IPS DF 6.9 (cell line): ENCODE results near the gene CLASP2.

Experiments used
- DNase-seq: peaks from one replicate; pipeline ENCODE4 v3.0.0-alpha.2; 2013; ENCODE audit warnings: low read depth, low spot score
- H3K27ac ChIP-seq: one replicate; pipeline ENCODE4 v1.5.1; 2013; ENCODE audit warnings: low read length, control low read depth
- H3K27me3 ChIP-seq: 2 replicates; pipeline ENCODE4 v1.6.1; 2013; ENCODE audit warnings: mild to moderate bottlenecking, low read length; ENCODE audit not compliant: control insufficient read depth, insufficient read depth
- H3K36me3 ChIP-seq: 2 replicates; pipeline ENCODE4 v1.6.1; 2013; ENCODE audit warnings: low read length; ENCODE audit not compliant: control insufficient read depth, insufficient read depth
- H3K4me1 ChIP-seq: 2 replicates; pipeline ENCODE4 v1.6.1; 2013; ENCODE audit warnings: low read length; ENCODE audit not compliant: control insufficient read depth, insufficient read depth
- H3K4me3 ChIP-seq: 2 replicates; pipeline ENCODE4 v1.5.1; 2013; ENCODE audit warnings: mild to moderate bottlenecking, low read length
- H3K9me3 ChIP-seq: 2 replicates; pipeline ENCODE4 v1.6.1; 2013; ENCODE audit warnings: low read length, inconsistent platforms; ENCODE audit not compliant: control insufficient read depth, insufficient read depth
- WGBS: extraction: QIAGEN DNeasy Blood & Tissue Kit; methylation state at CpG from one replicate; pipeline ENCODE4 v1.1.7; 2013; ENCODE audit warnings: mixed read lengths, missing lambda C conversion rate; ENCODE audit not compliant: insufficient read length, insufficient coverage; 5-methylcytosine and 5-hydroxymethylcytosine counted together

The CLASP2 gene

GRCh38 chr3:33525232-33525631 is 192.8 kb downstream of the CLASP2 start:
- no CpG with 5 or more reads among the region's 2 CpGs for WGBS
- Histone ChIP-seq H3K4me3 (no peak overlapping the region), H3K27ac (no peak overlapping the region), H3K36me3 (no peaks in the 10 kb centered on the region; the same call in 1 of the 2 replicates), H3K9me3 (no peaks in the 10 kb centered on the region), H3K4me1 (no peaks in the 10 kb centered on the region), H3K27me3 (no peaks in the 10 kb centered on the region)
- DNase-seq: no peak

DNA sequence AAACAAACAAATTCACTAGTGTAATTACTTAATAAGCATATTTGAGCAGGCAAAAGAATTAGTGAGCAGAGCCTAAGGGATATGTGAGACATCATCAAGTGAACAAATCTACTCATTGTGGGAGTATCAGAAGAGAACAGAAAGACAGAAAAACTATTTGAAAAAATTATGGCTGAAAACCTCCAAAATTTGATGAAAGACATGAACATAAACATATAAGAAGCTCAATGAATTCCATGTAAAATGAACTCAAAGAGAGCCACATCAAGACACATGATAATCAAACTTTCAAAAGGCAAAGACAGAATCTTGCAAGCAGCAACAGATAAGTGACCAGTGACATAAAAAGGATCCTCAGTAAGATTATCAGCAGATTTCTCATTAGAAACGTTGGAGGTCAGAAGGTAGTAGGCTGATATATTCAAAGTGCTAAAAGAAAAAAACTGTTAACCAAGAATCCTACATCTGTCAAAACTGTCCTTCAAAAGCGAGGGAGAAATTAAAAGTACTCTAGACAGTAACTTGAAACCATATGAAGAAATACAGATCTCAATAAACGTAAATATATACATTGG is 194.9 kb downstream of the CLASP2 start:
- Histone ChIP-seq H3K9me3 (no peaks in the 10 kb centered on the region), H3K36me3 (no peaks in the 10 kb centered on the region; the same call in 1 of the 2 replicates), H3K4me3 (no peak overlapping the region), H3K4me1 (no peaks in the 10 kb centered on the region), H3K27me3 (no peaks in the 10 kb centered on the region), H3K27ac (no peak overlapping the region)
- WGBS: no CpG with 5 or more reads among the region's 3 CpGs
- DNase-seq: no peak

- no peak overlapping the region for H3K27ac ChIP-seq
- DNase-seq: no peak
- H3K4me1 ChIP-seq: no peaks in the 10 kb centered on the region
- H3K36me3 ChIP-seq: no peaks in the 10 kb centered on the region; the same call in 1 of the 2 replicates
- H3K9me3 ChIP-seq: no peaks in the 10 kb centered on the region
- WGBS: no CpG with 5 or more reads among the region's 1 CpG
- no peaks in the 10 kb centered on the region for H3K27me3 ChIP-seq
- H3K4me3 ChIP-seq: no peak overlapping the region
Measured at GRCh38 chr3:33521736-33522135, 196.3 kb downstream of the CLASP2 start.

- Histone ChIP-seq H3K4me3 (no peak overlapping the region), H3K27me3 (no peaks in the 10 kb centered on the region), H3K36me3 (no peaks in the 10 kb centered on the region; the same call in 1 of the 2 replicates), H3K9me3 (no peaks in the 10 kb centered on the region), H3K27ac (no peak overlapping the region), H3K4me1 (no peaks in the 10 kb centered on the region)
- no peak for DNase-seq
- WGBS: no CpG with 5 or more reads among the region's 6 CpGs
Measured at GRCh38 chr3:33513262-33513863, 204.7 kb downstream of the CLASP2 start.

DNA sequence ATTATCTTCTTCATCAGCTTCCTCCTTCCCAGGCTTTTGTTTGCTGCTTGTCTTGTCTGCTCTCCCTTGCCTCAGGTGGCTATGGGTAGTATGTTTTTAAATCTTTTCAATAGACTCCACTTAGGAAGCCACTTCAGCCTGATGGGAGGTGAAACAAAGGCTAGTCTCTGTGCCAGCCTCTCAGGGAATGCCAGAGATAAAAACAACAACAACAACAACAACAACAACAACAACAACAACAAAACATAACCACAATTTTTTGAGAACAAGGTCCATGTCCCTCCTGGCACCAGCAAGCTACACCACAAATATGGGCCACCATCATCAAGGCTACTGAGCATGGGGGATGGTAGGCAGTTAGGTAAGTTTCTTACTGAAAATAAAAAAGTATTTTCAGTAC is 213.0 kb downstream of the CLASP2 start:
- no peak for DNase-seq
- no peaks in the 10 kb centered on the region; the same call in 1 of the 2 replicates for H3K36me3 ChIP-seq

DNA sequence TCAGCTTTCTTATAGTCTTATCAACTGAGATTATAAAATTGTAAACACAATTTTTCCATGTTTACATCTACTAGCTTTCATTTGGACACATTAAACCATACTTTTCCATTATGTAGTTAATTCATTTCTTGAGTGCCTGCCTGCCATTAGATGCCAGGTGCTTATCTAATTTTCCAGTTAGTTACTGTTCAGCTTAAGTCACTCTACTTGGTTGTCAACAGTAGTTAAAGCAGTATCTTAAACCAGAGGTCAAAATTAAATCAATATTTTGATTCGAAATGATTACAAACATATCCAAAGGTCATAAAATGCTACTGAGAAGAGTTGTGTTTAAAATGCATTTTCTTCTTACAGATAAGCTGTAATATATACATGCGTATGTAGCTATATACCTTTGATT is 221.6 kb downstream of the CLASP2 start:
- no peaks in the 10 kb centered on the region for H3K4me1 ChIP-seq
- H3K27ac ChIP-seq: no peak overlapping the region
- H3K9me3 ChIP-seq: no peaks in the 10 kb centered on the region
- WGBS: no CpG with 5 or more reads among the region's 2 CpGs
- H3K27me3 ChIP-seq: no peaks in the 10 kb centered on the region
- no peaks in the 10 kb centered on the region for H3K36me3 ChIP-seq
- DNase-seq: no peak
- H3K4me3 ChIP-seq: no peak overlapping the region

More for the DNA sequence above, 213.0 kb downstream of the CLASP2 start:
- Histone ChIP-seq H3K27ac (no peak overlapping the region), H3K4me1 (no peaks in the 10 kb centered on the region), H3K4me3 (no peak overlapping the region), H3K9me3 (no peaks in the 10 kb centered on the region), H3K27me3 (no peaks in the 10 kb centered on the region)

DNA sequence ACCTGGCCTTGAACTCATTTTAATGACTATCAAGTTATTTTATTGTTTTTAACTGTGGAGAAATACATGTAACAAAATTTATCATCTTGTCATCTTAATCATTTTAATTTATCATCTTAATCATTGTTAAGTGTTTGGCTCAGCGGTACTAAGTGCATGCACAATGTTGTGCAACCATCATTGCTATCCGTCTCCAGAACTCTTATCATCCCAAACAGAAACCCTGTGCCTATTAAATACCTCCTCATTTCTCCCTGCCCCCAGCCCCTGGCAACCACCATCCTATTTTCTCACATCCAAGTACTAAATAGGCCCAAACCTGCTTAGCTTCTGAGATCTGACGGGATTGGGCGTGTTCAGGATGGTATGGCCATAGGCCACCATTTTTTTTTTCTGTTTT is 226.3 kb downstream of the CLASP2 start:
- no CpG with 5 or more reads among the region's 4 CpGs for WGBS
- no peak overlapping the region for H3K4me3 ChIP-seq
- DNase-seq: no peak
- no peaks in the 10 kb centered on the region for H3K9me3 ChIP-seq
- no peaks in the 10 kb centered on the region for H3K27me3 ChIP-seq
- H3K36me3 ChIP-seq: no peaks in the 10 kb centered on the region
- H3K4me1 ChIP-seq: 0 out of 2 replicates have a peak, but pooled peaks cover 2% of the 10 kb centered on the region
- no peak overlapping the region for H3K27ac ChIP-seq

GRCh38 chr3:33490641-33491241 is 227.3 kb downstream of the CLASP2 start:
- Histone ChIP-seq H3K27ac (no peak overlapping the region), H3K4me1 (0 out of 2 replicates have a peak, but pooled peaks cover 2% of the 10 kb centered on the region), H3K9me3 (no peaks in the 10 kb centered on the region), H3K36me3 (no peaks in the 10 kb centered on the region), H3K27me3 (no peaks in the 10 kb centered on the region), H3K4me3 (no peak overlapping the region)
- no peak for DNase-seq

- no peak for DNase-seq
- Histone ChIP-seq H3K4me3 (no peak overlapping the region), H3K27ac (no peak overlapping the region), H3K9me3 (no peaks in the 10 kb centered on the region), H3K4me1 (0 out of 2 replicates have a peak, but pooled peaks cover 2% of the 10 kb centered on the region), H3K27me3 (no peaks in the 10 kb centered on the region), H3K36me3 (no peaks in the 10 kb centered on the region)
- no CpG with 5 or more reads among the region's 1 CpG for WGBS
Measured at GRCh38 chr3:33488683-33489082, 229.4 kb downstream of the CLASP2 start.

DNA sequence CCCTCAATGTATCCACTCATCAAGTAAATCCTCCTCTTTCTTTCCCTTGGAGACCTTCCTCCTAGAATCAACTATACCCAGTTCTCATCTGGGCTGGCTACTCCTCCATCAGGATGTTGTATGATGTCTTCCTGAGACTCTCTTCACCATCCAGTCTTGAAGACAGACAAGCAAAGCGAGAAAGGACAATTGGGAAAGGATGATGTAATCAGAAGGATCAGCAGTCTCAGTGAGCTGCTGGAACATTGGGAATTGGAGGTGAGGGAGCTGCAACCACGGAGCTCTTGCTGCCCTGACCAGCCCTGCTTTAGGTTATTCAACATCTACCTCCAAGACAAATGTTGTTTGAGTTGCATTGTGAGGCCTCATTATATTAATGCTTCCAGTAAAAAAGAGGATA is 229.8 kb downstream of the CLASP2 start:
- Histone ChIP-seq H3K9me3 (no peaks in the 10 kb centered on the region), H3K27me3 (no peaks in the 10 kb centered on the region), H3K27ac (no peak overlapping the region), H3K36me3 (no peaks in the 10 kb centered on the region), H3K4me1 (0 out of 2 replicates have a peak, but pooled peaks cover 2% of the 10 kb centered on the region), H3K4me3 (no peak overlapping the region)
- DNase-seq: no peak
- WGBS: no CpG with 5 or more reads among the region's 2 CpGs

DNA sequence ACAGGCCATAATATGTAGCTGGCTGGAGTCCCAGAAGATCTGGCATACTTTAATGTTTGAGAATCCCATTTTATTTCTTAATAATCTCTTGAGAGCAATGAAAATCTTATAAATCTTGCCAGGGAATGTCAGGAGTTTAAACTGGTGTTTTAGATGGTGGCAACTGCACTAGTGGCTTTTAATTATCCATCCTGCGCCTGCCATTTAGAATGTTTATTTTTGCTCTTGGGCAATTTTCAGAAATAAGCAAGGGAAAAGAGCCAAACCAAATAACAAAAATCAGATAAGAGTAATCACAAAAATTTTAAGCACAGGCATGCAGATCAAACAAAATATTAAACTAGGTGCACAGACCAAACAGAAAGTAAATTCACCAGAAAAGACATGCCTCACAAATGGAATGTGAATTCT is 235.9 kb downstream of the CLASP2 start:
- Histone ChIP-seq H3K9me3 (no peaks in the 10 kb centered on the region; the same call in 1 of the 2 replicates), H3K27me3 (no peaks in the 10 kb centered on the region), H3K36me3 (no peaks in the 10 kb centered on the region), H3K4me3 (no peak overlapping the region), H3K27ac (no peak overlapping the region), H3K4me1 (no peaks in the 10 kb centered on the region)
- DNase-seq: no peak
- WGBS: no CpG with 5 or more reads among the region's 1 CpG
